Measurements from ENCODE around the gene COL27A1. TPM values are rescaled to one million over a fixed set of nuclear protein-coding genes. Genes with fewer than 3 reads are reported as not detected.

Gene COL27A1
- total RNA-seq, 4 donors from 2014 or later = 14.2 to 32.9 (median 20.7) TPM

DNA sequence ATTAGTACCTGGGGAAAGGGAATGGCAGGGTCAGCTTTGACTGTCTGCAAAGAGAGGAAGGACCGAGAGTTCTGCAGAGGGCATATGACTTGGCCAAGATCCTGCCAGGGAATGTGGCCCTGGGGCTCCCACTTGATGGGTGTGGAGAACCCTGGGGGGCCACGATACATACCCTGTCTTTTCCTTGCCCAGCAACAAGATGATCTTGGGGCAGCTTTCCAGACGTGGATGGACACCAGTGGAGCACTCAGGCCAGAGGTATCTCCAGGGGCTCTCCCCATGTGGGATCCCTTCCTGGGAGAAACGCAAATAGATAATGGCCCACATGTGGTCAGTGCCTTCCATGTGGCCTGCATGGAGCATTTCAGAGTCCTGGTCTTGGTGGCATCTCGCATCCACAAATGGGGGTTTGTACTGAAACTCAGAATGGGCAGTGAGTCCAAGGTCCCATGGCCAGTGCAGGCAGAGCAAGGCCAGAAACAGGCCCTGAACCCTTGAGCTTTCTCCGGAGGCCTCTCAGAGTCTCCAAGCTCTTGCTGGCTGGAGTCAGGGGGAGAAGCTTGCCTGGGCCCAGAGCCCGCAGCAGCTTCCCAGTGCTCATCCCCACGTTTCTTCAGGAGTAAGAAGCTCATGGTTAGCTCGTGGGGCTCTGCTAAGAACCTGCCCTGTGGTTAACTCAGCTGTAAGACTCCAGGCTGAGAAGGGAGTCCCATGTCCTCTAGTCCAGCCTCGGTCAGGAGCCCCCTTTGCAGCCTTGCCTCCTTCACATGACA lies 149.3 kb downstream of the COL27A1 start:
- Histone ChIP-seq H3K27me3 (no peaks in the 10 kb centered on the region), H3K4me3 (no peak overlapping the region), H3K36me3 (peaks cover 14% of the 10 kb centered on the region), H3K9me3 (no peaks in the 10 kb centered on the region), H3K4me1 (no peaks in the 10 kb centered on the region), H3K27ac (no peak overlapping the region)
- peak in 1 of 2 donors; percentile 57 for DNase-seq (ENCODE audit: low spot score in 2 of 2)
- 93% methylated on average over 8 of the region's 10 CpGs for WGBS
- TF ChIP-seq, protein P1, sequence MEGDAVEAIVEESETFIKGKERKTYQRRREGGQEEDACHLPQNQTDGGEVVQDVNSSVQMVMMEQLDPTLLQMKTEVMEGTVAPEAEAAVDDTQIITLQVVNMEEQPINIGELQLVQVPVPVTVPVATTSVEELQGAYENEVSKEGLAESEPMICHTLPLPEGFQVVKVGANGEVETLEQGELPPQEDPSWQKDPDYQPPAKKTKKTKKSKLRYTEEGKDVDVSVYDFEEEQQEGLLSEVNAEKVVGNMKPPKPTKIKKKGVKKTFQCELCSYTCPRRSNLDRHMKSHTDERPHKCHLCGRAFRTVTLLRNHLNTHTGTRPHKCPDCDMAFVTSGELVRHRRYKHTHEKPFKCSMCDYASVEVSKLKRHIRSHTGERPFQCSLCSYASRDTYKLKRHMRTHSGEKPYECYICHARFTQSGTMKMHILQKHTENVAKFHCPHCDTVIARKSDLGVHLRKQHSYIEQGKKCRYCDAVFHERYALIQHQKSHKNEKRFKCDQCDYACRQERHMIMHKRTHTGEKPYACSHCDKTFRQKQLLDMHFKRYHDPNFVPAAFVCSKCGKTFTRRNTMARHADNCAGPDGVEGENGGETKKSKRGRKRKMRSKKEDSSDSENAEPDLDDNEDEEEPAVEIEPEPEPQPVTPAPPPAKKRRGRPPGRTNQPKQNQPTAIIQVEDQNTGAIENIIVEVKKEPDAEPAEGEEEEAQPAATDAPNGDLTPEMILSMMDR (IDR thresholded peaks at IDR 0.05) = no peak
- no peak for TF ChIP-seq POLR2A (IDR thresholded peaks at IDR 0.05)
- no peak for TF ChIP-seq POLR2AphosphoS5 (IDR thresholded peaks at IDR 0.05)
- TF ChIP-seq EP300 (IDR thresholded peaks at IDR 0.05) = no peak

DNA sequence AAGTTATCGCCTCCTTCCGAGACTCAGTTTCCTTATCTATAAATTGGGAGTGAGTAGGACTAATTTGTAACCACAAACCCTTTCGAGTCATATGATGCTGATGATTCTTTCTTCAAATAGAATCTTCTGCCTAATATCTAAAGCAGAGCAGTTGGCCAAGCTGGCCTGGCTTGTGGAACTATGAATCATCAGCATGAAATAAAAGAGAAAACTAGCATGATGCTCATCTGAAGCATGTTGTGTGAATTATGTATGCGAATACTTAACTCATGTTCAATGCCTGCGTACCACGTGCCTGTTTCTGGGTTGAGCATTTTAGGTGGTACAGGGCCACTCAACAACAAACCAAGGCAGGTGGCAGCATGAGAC lies 152.5 kb downstream of the COL27A1 start:
- no peak overlapping the region for H3K4me3 ChIP-seq
- 86% methylated on average over 6 of the region's 6 CpGs for WGBS
- no peak overlapping the region for H3K27ac ChIP-seq
- H3K9me3 ChIP-seq = no peaks in the 10 kb centered on the region
- peaks cover 10% of the 10 kb centered on the region for H3K36me3 ChIP-seq
- DNase-seq (ENCODE audit: low spot score in 2 of 2) = no peak
- TF ChIP-seq POLR2AphosphoS5 (IDR thresholded peaks at IDR 0.05) = no peak
- TF ChIP-seq EP300 (IDR thresholded peaks at IDR 0.05) = no peak
- TF ChIP-seq POLR2A (IDR thresholded peaks at IDR 0.05) = no peak
- H3K27me3 ChIP-seq = no peaks in the 10 kb centered on the region
- no peaks in the 10 kb centered on the region for H3K4me1 ChIP-seq

GRCh38 chr9:114308361-114308950 lies 153.1 kb downstream of the COL27A1 start:
- H3K27me3 ChIP-seq = no peaks in the 10 kb centered on the region
- TF ChIP-seq POLR2A (IDR thresholded peaks at IDR 0.05) (no peak), POLR2AphosphoS5 (IDR thresholded peaks at IDR 0.05) (no peak), EP300 (IDR thresholded peaks at IDR 0.05) (no peak)
- TF ChIP-seq, protein P1 (IDR thresholded peaks at IDR 0.05) = no peak
- WGBS = 95% methylated on average over 12 of the region's 13 CpGs
- H3K9me3 ChIP-seq = no peaks in the 10 kb centered on the region
- H3K4me3 ChIP-seq = no peak overlapping the region
- peak; percentile 43 to 59 for DNase-seq (ENCODE audit: low spot score in 2 of 2)
- no peak overlapping the region for H3K27ac ChIP-seq
- peaks cover 10% of the 10 kb centered on the region for H3K36me3 ChIP-seq
- H3K4me1 ChIP-seq = no peaks in the 10 kb centered on the region

DNA sequence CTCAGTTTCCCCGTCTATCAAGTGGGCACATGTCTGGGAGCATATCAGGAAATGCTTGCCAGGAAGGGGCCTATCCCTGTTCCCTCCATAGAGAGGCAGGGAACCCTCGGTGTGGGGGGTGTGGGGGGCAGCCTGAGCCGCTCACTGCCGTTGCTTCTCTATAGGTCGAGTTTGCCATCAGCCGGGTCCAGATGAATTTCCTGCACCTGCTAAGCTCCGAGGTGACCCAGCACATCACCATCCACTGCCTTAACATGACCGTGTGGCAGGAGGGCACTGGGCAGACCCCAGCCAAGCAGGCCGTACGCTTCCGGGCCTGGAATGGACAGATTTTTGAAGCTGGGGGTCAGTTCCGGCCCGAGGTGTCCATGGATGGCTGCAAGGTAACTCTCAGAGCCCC lies 153.8 kb downstream of the COL27A1 start:
- Histone ChIP-seq H3K27me3 (no peaks in the 10 kb centered on the region), H3K4me1 (no peaks in the 10 kb centered on the region), H3K27ac (no peak overlapping the region), H3K36me3 (peaks cover 10% of the 10 kb centered on the region), H3K4me3 (no peak overlapping the region), H3K9me3 (no peaks in the 10 kb centered on the region)
- 91% methylated on average over 12 of the region's 13 CpGs for WGBS
- TF ChIP-seq POLR2AphosphoS5 (IDR thresholded peaks at IDR 0.05) (no peak), EP300 (IDR thresholded peaks at IDR 0.05) (no peak), POLR2A (IDR thresholded peaks at IDR 0.05) (no peak)
- TF ChIP-seq, protein P1 (IDR thresholded peaks at IDR 0.05) = no peak
- DNase-seq (ENCODE audit: low spot score in 2 of 2) = peak in 1 of 2 donors; percentile 61

- Histone ChIP-seq H3K27me3 (no peaks in the 10 kb centered on the region), H3K27ac (no peak overlapping the region), H3K9me3 (no peaks in the 10 kb centered on the region), H3K36me3 (peaks cover 10% of the 10 kb centered on the region), H3K4me3 (no peak overlapping the region), H3K4me1 (no peaks in the 10 kb centered on the region)
- DNase-seq (ENCODE audit: low spot score in 2 of 2) = peak in 1 of 2 donors; percentile 72
- TF ChIP-seq EP300 (IDR thresholded peaks at IDR 0.05) = no peak
- TF ChIP-seq, protein P1 (IDR thresholded peaks at IDR 0.05) = no peak
- no peak for TF ChIP-seq POLR2AphosphoS5 (IDR thresholded peaks at IDR 0.05)
- TF ChIP-seq POLR2A (IDR thresholded peaks at IDR 0.05) = no peak
- WGBS = 89% methylated on average over 22 of the region's 22 CpGs
These were observed 155.4 kb downstream of the COL27A1 start for GRCh38 chr9:114310471-114311450.
